ENCODE measurements around the gene GABBR1.

The GABBR1 gene

DNA sequence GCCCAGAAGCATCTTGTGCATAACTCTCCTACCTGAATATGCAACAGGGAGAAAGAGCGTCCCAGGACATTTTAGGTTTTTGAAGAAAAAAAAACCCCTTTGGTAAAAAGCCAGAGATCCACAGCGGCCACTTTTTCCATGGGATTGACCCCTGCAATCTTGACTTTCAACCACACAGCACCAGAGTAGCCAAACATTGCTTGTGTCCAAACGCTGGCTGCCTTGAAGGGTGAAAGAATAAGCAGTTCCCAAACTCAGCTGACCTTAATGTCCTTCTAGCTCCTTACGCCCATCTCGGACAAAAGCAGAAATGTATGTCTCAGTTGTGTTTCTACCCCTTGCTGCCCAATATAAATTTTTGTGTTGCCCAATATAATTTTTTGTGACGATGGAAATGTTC, 22.7 kb upstream of the GABBR1 start:
- no peak for DNase-seq

DNA sequence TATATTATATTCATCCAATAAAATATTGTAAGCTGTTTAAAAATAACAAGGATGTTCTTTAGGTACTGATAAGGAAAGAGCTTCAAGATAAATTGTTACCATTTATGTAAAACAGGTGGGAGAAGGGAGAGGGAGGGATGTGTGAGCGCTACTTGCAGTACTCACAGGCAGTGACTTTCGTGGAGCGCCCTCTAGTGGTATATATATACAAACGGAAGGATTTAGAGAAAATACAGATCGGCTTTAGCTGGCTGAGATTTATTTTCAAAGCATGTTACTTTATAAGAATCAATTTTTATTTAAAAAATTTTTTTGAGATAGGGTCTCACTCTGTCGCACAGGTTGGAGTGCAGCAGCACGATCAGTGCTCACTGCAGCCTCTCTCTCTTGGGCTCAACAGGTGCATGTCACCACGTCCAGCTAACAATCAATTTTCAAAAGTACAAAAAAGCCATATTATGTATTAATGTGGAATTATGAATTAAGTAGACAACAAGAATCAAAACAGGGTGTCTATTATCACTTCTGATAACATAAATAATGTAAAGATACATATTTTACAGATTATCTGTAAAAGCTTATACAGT, 20.6 kb upstream of the GABBR1 start:
- no peak for DNase-seq

DNA sequence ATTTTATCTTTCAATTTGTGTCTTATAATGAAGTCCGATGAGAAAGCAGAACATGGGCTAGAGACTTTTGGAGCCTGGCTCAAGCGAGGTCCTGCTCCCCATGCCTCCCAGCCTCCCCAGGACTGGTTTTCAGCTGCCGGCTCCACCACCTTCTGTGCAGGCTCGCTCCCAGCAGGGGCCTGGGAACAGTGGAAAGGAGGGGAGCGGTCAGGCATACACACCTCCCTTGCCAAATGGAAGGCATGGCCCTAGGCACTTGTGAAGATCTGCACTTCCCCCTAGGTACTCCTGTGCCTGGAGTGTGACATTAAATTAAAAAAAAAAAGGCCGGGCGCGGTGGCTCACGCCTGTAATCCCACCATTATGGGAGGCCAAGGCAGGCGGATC, 19.2 kb upstream of the GABBR1 start:
- DNase-seq, result no peak

DNA sequence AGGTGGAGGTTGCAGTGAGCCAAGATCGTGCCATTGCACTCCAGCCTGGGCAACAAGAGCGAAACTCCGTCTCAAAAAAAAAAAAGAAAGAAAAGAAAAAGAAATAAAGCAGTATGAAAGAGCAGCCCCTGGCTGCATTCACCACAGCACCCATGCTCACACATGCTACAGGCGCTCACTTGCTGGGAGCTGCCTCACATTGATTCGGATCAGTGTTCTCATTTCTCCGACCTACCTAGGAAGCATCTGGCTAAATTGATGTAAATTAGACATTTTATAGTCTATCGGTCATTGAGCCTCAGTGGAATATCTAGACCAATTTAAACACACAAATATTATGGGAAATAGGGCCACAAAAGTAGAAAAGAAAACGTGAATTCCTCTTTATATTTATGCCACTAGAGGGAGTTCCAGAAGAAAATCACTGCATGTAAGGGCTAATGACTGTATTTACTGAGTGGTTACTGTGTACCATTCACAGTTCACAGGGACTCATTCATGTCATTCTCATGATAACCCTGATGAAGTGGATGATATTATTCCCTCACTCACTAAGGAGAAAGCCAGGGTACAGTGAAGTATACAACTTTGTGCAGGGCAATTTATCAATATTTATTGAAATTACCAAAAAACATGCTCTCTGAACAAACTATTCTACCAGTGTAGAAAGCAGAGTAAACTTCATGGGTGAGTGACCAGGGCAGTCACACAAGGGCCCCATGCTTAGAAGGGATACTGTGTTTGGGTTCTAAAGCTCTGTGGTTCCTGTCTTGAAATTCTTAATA, 18.6 kb upstream of the GABBR1 start:
- no peak for DNase-seq

DNA sequence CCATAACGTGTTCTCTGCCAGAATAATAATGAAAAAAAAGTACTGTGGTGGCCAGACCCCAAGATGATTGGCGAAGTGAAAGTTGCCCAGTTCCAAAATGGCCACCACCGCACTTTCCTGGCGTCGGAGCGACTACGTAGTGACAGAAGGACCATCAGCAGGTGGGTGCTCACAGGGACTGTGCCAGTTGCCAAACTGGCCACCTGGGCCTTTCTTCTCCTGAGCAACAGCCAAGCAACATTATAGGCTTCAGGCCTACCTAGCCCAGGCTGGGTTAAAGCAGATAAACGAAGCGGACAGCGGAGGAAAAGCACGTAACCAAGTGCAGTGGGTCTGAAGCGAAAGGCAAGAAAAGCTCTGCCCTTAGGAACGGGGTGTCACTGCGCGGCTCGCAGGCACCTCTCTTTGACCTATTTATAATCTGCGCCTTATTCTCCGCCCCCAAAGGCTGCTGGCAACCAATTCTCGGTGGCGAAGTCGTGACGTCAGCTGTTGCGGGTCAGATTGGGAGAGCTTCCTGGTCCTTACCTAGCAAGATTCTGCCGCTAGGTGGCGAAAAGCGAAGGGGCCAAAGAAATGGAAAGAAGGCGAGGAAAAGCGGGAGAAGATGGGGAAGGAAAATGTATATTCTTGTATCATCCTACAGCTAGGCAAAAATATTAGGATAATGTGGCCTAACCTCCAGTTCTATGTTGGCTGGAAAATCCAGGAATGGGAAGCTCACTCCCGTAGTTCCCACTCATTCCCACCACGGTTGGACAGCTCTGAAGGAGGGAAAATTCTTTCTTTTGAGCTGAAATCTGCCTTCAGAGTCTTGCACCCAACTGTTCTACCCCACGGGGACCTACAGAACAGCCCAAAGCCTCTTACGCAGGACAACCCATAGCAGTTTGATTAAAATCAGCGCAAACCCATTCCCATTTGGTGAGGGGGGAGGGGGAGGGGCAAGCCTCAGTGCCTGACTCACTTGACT, 17.0 kb upstream of the GABBR1 start:
- DNase-seq, result peak; percentile 89

DNA sequence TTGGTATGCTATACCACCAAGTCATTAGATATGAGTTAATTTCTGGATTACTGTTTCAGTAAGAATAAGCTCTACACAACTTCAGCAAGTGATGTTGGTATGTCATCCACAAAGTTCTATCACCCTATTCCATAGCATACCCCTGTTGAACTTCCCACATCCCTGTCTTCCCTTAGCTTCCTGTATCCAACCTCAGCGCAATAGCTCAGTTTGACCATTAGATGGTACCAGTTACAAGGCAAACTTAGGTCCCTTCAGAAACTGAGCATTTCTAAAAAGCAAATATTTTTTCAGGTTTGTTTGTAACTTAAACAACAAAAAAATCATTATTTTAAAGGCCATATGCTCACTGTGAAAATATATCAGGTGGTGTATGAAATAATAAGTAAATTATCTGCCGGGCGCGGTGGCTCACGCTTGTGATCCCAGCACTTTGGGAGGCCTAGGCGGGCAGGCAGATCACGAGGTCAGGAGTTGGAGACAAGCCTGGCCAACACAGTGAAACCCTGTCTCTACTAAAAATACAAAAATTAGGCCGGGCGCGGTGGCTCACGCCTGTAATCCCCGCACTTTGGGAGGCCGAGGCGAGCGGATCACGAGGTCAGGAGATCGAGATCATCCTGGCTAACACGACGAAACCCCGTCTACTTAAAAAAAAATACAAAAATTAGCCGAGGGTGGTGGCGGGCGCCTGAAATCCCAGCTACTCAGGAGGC, 15.1 kb upstream of the GABBR1 start:
- no peak for DNase-seq

DNA sequence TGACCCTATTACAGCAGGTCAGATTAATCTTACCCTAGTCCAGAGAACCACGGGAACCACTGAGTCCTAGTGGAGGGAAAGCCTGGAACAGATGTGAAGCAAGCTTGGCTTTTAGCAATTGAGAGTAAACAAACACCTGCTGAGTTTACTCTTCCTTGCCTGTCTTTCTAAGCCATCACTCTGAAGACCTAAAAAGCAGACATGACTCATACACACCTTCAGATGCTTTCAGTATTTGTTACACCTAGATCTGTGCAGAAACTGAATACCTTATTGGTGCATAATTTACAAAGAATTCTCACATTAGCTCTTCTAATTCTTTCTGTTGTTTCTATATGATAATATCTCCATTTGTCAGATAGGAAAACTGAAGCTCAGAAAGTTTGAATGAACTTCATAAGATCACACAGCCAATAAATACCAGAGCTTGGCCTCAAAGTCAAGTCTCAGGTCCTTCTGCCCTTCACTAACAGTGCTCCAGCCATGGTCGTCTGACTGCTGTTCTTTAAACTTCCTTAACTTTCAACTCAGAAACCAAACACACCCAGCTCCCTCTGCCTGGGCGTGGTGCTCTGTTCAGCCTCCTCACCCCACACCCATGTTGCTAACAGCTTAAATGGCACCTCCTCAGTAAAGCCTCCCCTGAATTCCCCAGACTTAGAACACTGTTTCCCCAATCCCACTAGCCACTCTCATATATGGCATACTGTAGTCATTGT, 8.6 kb upstream of the GABBR1 start:
- no peak for DNase-seq

DNA sequence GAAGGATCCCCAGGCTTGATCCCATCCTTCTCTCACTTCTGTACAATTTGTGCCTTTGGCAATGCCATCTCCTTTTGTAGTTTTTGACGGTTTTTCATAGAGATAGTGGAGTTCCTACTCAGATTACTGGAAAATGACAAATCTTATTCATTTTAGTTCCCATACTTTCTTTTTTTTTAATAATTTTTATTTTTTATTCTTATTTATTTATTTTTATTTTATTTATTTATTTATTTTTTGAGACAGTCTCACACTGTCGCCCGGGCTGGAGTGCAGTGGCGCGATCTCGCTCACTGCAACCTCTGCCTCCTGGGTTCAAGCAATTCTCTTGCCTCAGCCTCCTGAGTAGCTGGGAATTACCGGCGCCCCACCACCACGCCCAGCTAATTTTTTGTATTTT, 4.3 kb upstream of the GABBR1 start:
- no peak for DNase-seq

DNA sequence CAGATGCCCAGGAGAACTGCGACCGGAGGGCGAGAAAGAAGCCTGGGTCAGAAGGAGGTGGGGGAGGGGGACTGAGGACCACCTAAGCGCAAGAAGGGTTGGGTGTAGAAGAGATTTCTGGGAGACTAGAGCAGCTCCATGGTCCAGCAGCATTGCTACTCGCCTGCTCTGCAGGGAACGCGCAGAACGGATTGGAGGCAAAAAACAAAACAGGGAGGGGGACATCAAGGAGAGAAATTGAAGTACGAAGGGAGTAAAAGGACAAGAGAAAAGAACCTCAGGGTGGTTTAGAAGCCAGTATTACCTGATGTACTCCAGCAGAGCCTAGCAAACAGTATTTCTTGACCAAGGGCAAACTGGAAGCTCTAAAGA, 537 bp upstream of the GABBR1 start:
- DNase-seq, result no peak

DNA sequence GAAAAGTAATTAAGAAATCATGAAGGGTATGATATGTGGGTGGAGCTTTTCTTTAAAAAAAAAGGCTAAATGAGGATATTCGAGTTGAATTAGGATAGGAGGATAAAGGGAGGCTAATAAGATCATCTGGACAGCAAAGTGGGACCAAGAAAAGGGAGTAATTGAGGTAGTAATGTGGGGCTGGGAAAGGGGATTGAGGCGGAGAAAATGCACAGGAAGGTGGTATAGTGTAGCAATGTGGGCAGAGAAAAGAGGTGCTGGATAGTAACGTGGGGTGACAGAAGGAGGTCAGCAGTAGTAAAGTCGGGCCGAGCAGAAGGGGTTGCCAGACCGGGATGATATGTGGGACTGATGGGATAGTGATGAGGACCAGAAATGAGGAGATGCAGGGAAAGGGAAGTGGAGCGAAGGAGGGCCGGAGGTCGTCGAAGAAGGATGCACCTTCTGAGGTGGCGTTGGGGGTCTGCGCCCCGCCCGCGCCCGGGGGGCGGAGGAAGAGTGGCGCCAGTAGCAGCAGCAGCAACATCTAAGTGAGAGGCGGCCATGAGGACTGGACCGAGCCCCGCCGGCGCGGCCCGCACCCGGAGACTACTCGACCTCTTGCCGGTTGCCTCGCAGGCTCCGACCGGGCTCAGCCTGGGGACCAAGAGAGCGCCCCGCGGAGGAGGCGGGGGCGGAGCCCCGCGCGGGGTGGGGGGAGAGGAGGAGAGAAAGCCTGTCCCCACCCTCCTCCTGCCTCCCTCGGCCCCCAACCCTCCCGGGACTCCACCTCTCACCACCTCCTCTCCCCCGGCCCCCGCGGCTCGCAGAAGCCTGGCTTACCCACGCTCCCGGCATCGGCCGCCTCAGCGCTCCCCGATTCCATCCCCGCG, 887 bp downstream of the GABBR1 start:
- DNase-seq, result peak; percentile 63

DNA sequence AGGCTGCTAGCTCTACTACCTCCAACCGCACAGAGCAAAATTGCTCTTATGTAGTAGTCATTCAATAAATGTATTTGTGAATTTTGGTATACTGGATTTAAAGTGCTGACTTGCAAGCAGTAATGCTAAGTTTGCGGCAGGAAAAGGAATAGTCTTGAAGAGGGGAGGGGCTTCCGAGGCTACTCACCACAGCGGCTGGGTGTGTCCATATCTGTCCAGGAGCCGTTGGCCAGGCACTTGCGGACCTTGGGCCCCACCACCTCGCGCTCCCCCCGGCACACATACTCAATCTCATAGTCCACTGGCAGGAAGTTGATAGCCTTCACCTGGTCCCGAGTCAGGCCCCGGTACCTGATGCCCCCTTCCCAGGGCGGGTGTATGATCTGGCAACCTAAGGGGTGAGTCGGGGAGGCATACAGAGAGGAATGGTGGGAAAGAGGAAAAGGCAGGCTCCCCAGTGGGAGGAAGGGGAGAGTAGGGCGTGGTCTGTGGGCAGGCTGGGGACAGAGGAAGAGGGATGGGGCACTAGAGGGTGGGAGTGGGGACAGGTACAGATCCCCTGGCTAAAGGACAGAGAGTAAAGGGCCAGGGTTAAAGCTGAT, 1.7 kb downstream of the GABBR1 start:
- no peak for DNase-seq

DNA sequence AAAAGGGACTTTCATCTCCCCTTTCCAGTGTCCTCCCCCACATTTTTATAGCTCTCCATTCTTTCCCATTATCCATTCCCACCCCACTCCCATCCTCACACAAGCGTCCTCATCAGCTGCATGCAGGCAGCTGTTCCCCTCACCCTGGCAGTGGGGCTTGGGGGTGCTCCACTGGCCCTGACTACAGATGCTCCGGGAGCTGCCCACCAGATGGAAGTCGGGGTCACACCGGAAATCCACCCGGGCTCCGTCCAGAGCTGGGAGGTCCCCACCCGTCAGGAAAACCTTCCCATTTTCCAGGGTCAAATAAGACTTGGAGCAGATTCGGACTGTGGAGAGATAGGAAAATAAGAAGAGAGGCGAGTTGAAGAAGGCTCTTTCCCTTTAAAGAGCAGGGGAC, 2.7 kb downstream of the GABBR1 start:
- no peak for DNase-seq

DNA sequence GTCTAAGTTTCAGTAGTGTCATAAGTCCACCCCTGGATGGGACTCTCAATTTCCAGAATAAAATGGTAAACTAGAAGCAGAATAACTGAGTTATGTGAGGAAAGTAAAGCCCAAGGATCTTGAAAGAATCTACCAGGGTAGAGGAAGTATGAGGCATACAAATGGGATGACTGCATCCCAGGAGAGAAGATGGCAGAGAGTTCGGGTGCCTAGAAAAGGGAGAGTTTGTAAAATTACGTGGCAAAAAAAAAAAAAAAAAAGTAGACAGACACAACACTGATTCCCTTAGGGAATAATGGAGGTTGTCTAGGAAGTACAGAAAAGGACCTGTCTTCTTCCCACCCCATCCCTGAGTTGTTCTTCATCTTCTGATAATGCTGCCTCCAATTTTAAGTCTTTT, 3.4 kb downstream of the GABBR1 start:
- DNase-seq, result no peak

DNA sequence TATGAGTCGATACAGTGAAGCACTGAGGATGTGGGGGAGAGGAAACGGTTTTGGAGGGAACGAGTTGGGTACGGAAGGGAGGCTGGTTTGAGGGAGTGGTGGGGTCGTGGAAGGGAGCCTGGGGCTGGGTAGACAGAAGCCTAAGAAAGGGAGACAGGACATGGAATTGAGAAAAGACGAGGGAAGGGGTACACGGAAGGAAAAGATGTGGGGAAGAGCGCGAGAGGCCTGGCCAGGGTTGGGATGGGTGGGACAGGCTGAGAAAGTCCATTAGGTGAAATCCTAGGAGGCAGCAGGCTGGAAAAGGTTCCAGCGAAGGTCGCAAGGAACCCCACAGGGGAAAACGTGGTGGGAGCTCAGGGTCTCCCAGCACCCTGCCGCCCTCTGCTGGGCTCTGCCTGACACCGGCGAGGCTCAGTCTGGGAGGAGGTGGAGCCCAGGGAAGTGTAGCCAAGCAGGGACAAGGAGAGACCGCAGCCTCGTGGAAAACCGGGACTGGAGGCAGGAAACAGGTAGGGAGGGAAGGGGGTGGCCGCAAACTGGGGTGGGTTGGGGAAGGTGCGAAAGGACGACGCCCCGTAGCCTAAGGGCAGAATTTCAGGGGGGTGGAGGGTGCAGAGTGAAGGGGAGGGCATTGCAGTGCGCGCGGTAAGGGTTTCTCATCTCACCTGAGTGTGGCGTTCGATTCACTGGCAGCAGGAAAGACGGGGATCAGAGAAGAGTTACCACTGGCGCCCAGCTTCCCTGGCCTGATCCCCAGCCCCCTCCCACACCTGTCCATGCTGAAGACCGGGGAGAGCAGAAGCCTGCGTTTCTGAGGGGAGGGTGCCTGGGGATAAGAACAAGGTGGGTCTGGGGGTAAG, 4.3 kb downstream of the GABBR1 start:
- peak; percentile 81 for DNase-seq

DNA sequence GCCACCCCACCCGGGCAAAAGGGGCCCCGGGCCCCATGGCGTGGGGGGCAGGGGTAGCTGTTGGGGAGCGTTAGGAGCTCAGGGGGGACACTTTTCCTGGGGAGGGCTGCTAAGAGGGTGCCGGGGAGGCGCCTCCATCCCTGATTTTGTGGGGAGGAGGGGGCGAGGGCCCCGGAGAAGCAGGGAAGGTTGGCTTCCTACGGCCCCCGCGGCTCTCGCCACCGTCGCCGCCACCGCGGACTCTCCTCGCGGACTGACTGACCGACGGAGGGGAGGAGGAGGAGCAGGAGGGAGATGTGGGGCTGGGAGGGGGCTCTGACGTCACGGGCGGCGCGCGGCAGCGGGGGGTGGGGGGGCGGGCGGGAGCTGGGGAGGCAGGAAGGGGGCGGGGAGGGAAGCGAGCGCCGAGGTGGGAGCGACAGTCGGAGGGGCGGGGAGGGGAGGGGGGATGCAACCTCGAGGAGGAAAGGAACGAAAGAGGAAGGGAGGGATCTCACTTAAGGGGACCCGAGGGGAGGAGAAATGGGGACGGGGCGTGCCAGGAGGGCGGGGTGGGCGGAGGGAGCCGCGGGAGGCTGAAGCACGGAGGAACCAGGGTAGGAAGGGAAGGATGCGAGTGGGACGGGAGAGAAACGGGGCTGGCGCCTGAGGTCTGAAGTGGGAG, 5.1 kb downstream of the GABBR1 start:
- DNase-seq, result peak; percentile 56

DNA sequence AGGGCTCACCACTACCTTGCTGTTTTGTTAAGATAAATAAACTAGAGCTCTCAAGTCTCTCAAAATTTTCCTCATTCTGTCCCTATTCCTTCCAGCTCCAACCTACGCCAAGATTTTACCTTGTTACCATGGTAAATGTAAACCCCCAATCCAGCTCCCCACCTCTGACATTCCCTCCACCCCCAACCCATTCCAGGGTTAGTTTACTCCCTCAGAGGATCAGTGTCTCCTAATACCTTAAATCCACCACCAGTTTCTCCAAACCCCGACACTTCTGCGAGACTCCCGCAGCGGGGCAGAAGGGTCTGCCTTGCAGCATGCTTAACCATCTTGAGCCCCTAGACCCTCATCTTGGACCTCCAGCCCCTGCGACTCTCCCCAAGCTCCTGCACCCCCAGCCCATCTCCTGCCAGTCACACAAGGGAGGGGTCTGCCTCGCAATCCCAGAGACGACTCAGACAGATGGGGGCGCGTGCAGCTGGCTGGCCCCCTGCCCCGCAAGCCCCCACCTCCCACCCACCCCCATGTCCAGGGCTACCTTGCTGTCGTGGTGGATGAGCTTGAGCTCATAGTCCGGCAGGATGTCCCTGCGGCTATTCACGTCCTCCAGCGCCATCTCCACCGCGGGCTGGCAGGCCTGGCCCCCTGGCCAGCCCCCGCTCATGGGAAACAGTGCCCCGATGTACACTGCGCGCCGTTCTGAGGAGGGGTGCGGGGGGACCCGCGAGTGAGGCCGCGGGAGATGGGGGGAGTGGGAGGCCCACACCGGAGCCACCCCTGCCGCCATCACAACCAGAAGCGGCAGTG, 5.8 kb downstream of the GABBR1 start:
- DNase-seq, result no peak

DNA sequence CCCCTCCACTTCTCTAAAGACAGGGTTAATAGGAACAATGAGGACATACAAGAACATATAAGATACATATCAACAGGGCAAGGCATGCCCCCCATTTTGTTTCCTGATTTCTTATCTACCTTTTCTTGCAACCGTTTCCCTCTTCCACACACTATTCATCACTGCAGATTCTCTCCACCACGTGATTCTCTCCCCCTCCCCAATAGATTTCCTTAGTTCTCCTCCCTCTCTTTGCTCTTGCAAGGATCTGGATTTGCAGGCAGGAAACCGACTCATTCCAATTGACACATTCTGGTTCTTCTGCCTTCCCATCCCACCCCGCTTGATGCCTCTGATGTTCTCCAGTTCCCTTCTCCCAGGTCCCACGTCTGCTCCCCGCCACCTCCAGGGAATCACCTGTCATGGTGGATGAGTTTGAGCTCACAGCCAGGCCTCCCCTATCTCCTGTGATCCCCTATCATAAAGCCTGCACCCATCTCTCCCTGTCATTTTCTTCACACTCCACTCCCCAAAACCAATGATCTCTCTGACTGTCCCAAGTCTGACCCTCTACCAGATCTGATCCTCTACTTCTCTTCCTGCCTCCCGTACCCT, 7.5 kb downstream of the GABBR1 start:
- no peak for DNase-seq
